Lung (tissue), 12 donors: ENCODE results near the gene PTGER4. TPM values are rescaled to one million over a fixed set of nuclear protein-coding genes. Genes with fewer than 3 reads are reported as not detected.

ENCODE experiments used
- ATAC-seq: fragments of 200-7000 bp; cut with Tn5 transposase; one replicate; pipeline ENCODE4 v1.9.1; 2020; ENCODE audit warnings: moderate number of reproducible peaks; ENCODE audit not compliant: insufficient read depth, low FRiP score
- DNase-seq, 3 donors: peaks; one replicate each; pipeline ENCODE4 v3.0.0-alpha.2; 2013 to 2017
- H3K27ac ChIP-seq, 2 donors: one replicate each; pipeline ENCODE4 v1.5.1; 2013; ENCODE audit warnings: mild to moderate bottlenecking in 2 of 2, moderate library complexity in 2 of 2, control low read depth in 1 of 2, inconsistent platforms in 1 of 2, low read depth in 1 of 2, low read length in 1 of 2
- H3K27me3 ChIP-seq, 3 donors: one replicate each; pipeline ENCODE4 v1.5.1; 2013; ENCODE audit warnings: low read length in 2 of 3; ENCODE audit not compliant: control insufficient read depth in 3 of 3, insufficient read depth in 3 of 3
- H3K36me3 ChIP-seq, 4 donors: one replicate each; pipeline ENCODE4 v1.5.1; 2013; ENCODE audit warnings: low read length in 4 of 4, mild to moderate bottlenecking in 1 of 4, moderate library complexity in 1 of 4; ENCODE audit not compliant: control insufficient read depth in 4 of 4, insufficient read depth in 4 of 4
- H3K4me1 ChIP-seq, 5 donors: one replicate each; pipeline ENCODE4 v1.5.1; 2013; ENCODE audit warnings: low read length in 5 of 5, mild to moderate bottlenecking in 2 of 5, moderate library complexity in 1 of 5; ENCODE audit not compliant: control insufficient read depth in 5 of 5, insufficient read depth in 5 of 5
- H3K4me3 ChIP-seq: one replicate; pipeline ENCODE4 v1.5.1; 2013; ENCODE audit warnings: mild to moderate bottlenecking, control low read depth, moderate library complexity
- H3K9ac ChIP-seq, 2 donors: one replicate each; pipeline ENCODE4 v1.5.1; 2013; ENCODE audit warnings: low read length in 2 of 2, control low read depth in 1 of 2; ENCODE audit not compliant: insufficient read depth in 1 of 2
- H3K9me3 ChIP-seq, 4 donors: one replicate each; pipeline ENCODE4 v1.5.1; 2013; ENCODE audit warnings: low read length in 3 of 4, mild to moderate bottlenecking in 1 of 4, moderate library complexity in 1 of 4; ENCODE audit not compliant: control insufficient read depth in 4 of 4, insufficient read depth in 3 of 4
- WGBS, 2 donors: extraction: QIAGEN DNeasy Blood & Tissue Kit; methylation state at CpG; one replicate each; pipeline ENCODE4 v1.1.7; 2013; 5-methylcytosine and 5-hydroxymethylcytosine counted together
- polyA plus RNA-seq, 2 donors: library from polyadenylated mRNA; stranded (reverse); fragments of 200-250 nt; gene quantifications; one replicate each; pipeline ENCODE4 v1.2.1, GENCODE V29; 2013
- total RNA-seq, 2 donors: library from RNA; depleted of rRNA in 1 of 2; stranded (reverse); fragments of >200 nt in 1 of 2; gene quantifications; one replicate each; pipeline ENCODE4 v1.2.1, GENCODE V29; 2014 to 2021
- TF ChIP-seq, protein P1 (sequence below): IDR thresholded peaks from 2 replicates; pipeline ENCODE4 v1.5.1; 2012; ENCODE audit warnings: mild to moderate bottlenecking; ENCODE audit errors: control extremely low read depth, extremely low read depth
- donor health status: control.
- donor health status: control.
- donor health status: Bipolar disorder and iron deficiency.
- donor health status: healthy.
- donor health status: DM: yes; HTN: yes; CAD: no.

The PTGER4 gene
- total and polyA plus RNA-seq, 4 donors: 3.9 to 33.6 (median 29.1) TPM

DNA sequence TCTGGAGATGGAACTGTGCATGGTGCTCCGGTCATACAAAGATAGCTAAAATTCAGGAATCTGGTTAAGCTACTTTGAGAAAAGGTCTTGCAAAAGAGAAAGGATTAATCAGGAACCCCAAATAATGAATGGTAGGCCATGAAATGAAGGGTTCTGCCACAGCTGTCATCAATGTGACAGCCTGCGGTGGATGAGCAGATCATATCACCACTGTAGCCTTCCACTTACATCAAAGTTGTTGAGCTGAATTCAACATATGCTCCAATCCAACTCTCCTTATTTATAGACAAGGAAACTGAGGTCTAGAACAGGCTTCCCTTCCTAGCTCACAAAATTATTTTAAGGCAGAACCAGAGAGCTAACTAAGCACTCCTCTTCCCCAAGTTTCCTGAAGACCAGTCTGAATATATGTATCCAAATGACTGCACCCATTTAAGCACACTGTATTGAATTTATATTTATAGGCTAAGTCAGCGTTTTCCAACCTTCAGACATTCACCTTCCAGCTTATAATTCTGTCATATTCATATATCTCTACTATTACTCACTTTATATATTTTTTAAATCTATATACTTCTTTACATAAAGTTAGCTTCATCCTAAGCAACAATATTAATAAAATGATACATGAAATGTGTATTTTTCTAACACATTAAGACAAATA lies 13.9 kb upstream of the PTGER4 start:
- ATAC-seq (no peak), DNase-seq (no peak)
- WGBS, 2 donors: 74 to 92% methylated on average over 3 of the region's 3 CpGs
- no peaks in the 10 kb centered on the region for H3K4me1 ChIP-seq
- no peak overlapping the region for H3K4me3 ChIP-seq
- no peak overlapping the region for H3K9ac ChIP-seq
- H3K36me3 ChIP-seq: no peaks in the 10 kb centered on the region
- TF ChIP-seq, protein P1, sequence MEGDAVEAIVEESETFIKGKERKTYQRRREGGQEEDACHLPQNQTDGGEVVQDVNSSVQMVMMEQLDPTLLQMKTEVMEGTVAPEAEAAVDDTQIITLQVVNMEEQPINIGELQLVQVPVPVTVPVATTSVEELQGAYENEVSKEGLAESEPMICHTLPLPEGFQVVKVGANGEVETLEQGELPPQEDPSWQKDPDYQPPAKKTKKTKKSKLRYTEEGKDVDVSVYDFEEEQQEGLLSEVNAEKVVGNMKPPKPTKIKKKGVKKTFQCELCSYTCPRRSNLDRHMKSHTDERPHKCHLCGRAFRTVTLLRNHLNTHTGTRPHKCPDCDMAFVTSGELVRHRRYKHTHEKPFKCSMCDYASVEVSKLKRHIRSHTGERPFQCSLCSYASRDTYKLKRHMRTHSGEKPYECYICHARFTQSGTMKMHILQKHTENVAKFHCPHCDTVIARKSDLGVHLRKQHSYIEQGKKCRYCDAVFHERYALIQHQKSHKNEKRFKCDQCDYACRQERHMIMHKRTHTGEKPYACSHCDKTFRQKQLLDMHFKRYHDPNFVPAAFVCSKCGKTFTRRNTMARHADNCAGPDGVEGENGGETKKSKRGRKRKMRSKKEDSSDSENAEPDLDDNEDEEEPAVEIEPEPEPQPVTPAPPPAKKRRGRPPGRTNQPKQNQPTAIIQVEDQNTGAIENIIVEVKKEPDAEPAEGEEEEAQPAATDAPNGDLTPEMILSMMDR: no peak
- no peaks in the 10 kb centered on the region for H3K27me3 ChIP-seq
- H3K27ac ChIP-seq: no peak overlapping the region
- H3K9me3 ChIP-seq: no peaks in the 10 kb centered on the region

DNA sequence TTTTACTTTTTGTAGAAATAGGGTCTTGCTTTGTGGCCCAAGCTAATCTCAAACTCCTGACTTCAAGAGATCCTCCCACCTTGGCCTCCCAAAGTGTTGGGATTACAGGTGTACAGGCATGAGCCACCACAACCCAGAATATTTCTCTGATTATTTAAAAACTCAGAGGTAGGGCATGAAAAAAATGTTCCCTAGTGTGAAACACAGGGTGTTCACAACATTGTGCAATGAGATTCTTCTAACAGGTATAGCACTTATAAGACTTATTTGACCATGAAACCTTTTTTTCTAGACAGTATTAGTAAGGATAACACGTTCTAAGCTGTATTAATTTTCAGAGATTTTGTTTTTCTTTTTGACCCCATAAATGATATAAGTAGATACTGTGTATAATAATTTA lies 13.1 kb upstream of the PTGER4 start:
- WGBS, 2 donors: 82 to 88% methylated on average over 1 of the region's 1 CpG
- DNase-seq (no peak), ATAC-seq (no peak)
- Histone ChIP-seq H3K27me3 (no peaks in the 10 kb centered on the region), H3K4me1 (no peaks in the 10 kb centered on the region), H3K36me3 (no peaks in the 10 kb centered on the region), H3K9ac (no peak overlapping the region), H3K4me3 (no peak overlapping the region), H3K27ac (no peak overlapping the region), H3K9me3 (no peaks in the 10 kb centered on the region)
- TF ChIP-seq, protein P1: no peak

DNA sequence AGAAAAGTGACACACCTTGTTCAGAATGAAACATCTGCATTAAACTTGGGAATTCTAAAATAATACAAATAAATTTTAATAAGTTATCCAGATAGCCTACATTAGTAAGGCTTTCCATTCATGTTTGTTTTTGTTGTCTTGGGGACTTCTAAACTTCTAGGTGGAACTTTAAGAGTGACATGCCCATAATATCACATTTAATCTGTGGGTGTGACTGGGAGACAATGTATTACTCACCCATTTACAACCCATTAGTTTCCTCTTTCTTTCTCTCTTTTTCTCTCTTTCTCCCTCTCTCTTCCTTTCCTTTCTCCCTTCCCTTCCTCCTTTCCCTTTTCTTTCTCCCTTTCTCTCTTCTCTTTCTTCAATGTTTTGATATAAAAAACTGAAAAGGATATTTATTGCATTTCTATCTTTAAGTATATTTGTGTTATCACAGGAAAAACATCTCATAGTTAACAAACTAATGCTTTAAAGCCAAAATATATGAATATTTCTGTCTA lies 12.5 kb upstream of the PTGER4 start:
- DNase-seq (no peak), ATAC-seq (no peak)
- Histone ChIP-seq H3K9me3 (no peaks in the 10 kb centered on the region), H3K27me3 (no peaks in the 10 kb centered on the region), H3K27ac (no peak overlapping the region), H3K36me3 (no peaks in the 10 kb centered on the region), H3K4me1 (no peaks in the 10 kb centered on the region), H3K9ac (no peak overlapping the region), H3K4me3 (no peak overlapping the region)
- TF ChIP-seq, protein P1: no peak
